K562 (cell line): ENCODE measurements around the gene TMEM158. TPM values are rescaled to one million over a fixed set of nuclear protein-coding genes. Genes with fewer than 3 reads are reported as not detected.

Source experiments
- ATAC-seq: fragments of 200-7000 bp; cut with Tn5 transposase; 3 replicates; pipeline ENCODE4 v1.9.1; 2020; ENCODE audit warnings: moderate library complexity
- BruUV-seq: library from RNA; stranded (reverse); fragments of 400-500 nt; replicated peaks from 2 replicates; lab custom pipeline; 2021; lab: Mats Ljungman, UMichigan
- CTCF ChIA-PET: fragments of 300-600 bp; formaldehyde crosslinking; extraction: SDS; loops from one replicate; lab custom pipeline; 2021; ENCODE audit warnings: low intra/inter-chr PET ratio; lab: Yijun Ruan, JAX
- POLR2A ChIA-PET: fragments of 300-600, 350-650 bp; sonication (Branson Sonifier 250); formaldehyde crosslinking; extraction: SDS; loops from one replicate; lab custom pipeline; 2021; ENCODE audit warnings: antibody characterized with exemption, inconsistent platforms; lab: Yijun Ruan, JAX
- DNase-seq, 4 experiments: peaks; one replicate each; pipeline versions ENCODE4 v3.0.0 to v3.0.0-alpha.2; 2011 to 2018; ENCODE audit warnings: low spot score in 3 of 4, mixed read lengths in 3 of 4; ENCODE audit errors: extremely low read depth in 1 of 4
- FAIRE-seq: peaks from 2 replicates; lab custom pipeline; 2011; peaks lifted over from hg19 to GRCh38; lab: Jason Lieb, UNC
- H2AFZ ChIP-seq: 2 replicates; pipeline ENCODE4 v1.6.0; 2011; ENCODE audit warnings: low read depth, low read length, control low read depth, inconsistent platforms
- H3K27ac ChIP-seq: fragments of 200-600 bp; 3 replicates; pipeline ENCODE4 v1.8.0; 2011; ENCODE audit warnings: low read depth, mild to moderate bottlenecking, control low read depth, inconsistent platforms, low read length, moderate library complexity, mixed read lengths; ENCODE audit errors: extremely low read depth
- H3K27me3 ChIP-seq, 2 experiments: fragments of 300-600 bp in 1 of 2; 2 replicates in 1 of 2; 3 replicates in 1 of 2; pipeline versions ENCODE4 v1.6.0 to v1.8.0; 2011; ENCODE audit warnings: inconsistent platforms in 2 of 2, low read length in 2 of 2, mild to moderate bottlenecking in 1 of 2, mixed read lengths in 1 of 2, moderate library complexity in 1 of 2; ENCODE audit not compliant: control insufficient read depth in 2 of 2, insufficient read depth in 2 of 2
- H3K36me3 ChIP-seq: fragments of 300-600 bp; 3 replicates; pipeline ENCODE4 v1.8.0; 2011; ENCODE audit warnings: mild to moderate bottlenecking, low read length, inconsistent platforms; ENCODE audit not compliant: control insufficient read depth, insufficient read depth
- H3K4me1 ChIP-seq, 2 experiments: fragments of 200-600 bp in 1 of 2; replicated peaks in 1 of 2; 2 replicates in 1 of 2; 3 replicates in 1 of 2; pipeline versions ENCODE4 v1.5.1 to v1.8.0; 2011; ENCODE audit warnings: inconsistent platforms in 2 of 2, low read length in 2 of 2, mild to moderate bottlenecking in 1 of 2, mixed read lengths in 1 of 2, moderate library complexity in 1 of 2; ENCODE audit not compliant: control insufficient read depth in 2 of 2, insufficient read depth in 2 of 2
- H3K4me2 ChIP-seq: 2 replicates; pipeline ENCODE4 v1.6.1; 2011; ENCODE audit warnings: low read length, control low read depth, inconsistent platforms, mixed read lengths; ENCODE audit not compliant: insufficient read depth
- H3K4me3 ChIP-seq: fragments of 200-600 bp; sonication (generic), shearing (Covaris generic); 2 replicates; pipeline ENCODE4 v1.5.1; 2016; ENCODE audit warnings: control low read depth, inconsistent platforms
- H3K79me2 ChIP-seq: fragments of 200-600 bp; 3 replicates; pipeline ENCODE4 v1.8.0; 2011; ENCODE audit warnings: low read length, inconsistent platforms; ENCODE audit not compliant: control insufficient read depth, insufficient read depth
- H3K9ac ChIP-seq, 2 experiments: 2 replicates each; pipeline versions ENCODE4 v1.6.0 to v1.6.1; 2011; ENCODE audit warnings: low read depth in 2 of 2, low read length in 2 of 2, control low read depth in 1 of 2, inconsistent platforms in 1 of 2, mild to moderate bottlenecking in 1 of 2, mixed read lengths in 1 of 2; ENCODE audit not compliant: insufficient read depth in 1 of 2
- H3K9me1 ChIP-seq: one replicate; pipeline ENCODE4 v1.6.0; 2011; ENCODE audit warnings: inconsistent platforms, mild to moderate bottlenecking, low read length, moderate library complexity; ENCODE audit not compliant: control insufficient read depth, insufficient read depth
- H3K9me3 ChIP-seq: replicated peaks from 2 replicates; pipeline ENCODE4 v1.5.1; 2011; ENCODE audit warnings: low read depth, low read length, inconsistent platforms; ENCODE audit not compliant: control insufficient read depth, insufficient read depth
- H4K20me1 ChIP-seq: replicated peaks from 2 replicates; pipeline ENCODE4 v1.6.1; 2011; ENCODE audit warnings: low read length, inconsistent platforms, mixed read lengths; ENCODE audit not compliant: control insufficient read depth, insufficient read depth
- BRF1 ChIP-seq: IDR thresholded peaks from 3 replicates; pipeline ENCODE4 v1.6.1; 2011; ENCODE audit warnings: borderline replicate concordance, mild to moderate bottlenecking; ENCODE audit not compliant: insufficient read length; ENCODE audit errors: extremely low read depth
- CREBBP ChIP-seq: IDR thresholded peaks from one replicate; pipeline ENCODE4 v1.6.1; 2012; ENCODE audit warnings: low read depth, mild to moderate bottlenecking, control low read depth, inconsistent platforms, low read length
- HDGF ChIP-seq: fragments of 450-650 bp; IDR thresholded peaks from 2 replicates; pipeline ENCODE4 v1.6.1; 2016
- MEIS2 ChIP-seq: fragments of 450-650 bp; IDR thresholded peaks from 2 replicates; pipeline ENCODE4 v1.6.1; 2014; ENCODE audit warnings: mild to moderate bottlenecking; ENCODE audit not compliant: partially characterized antibody
- NR1H2 ChIP-seq: sonication (generic); formaldehyde crosslinking; IDR thresholded peaks from 2 replicates; pipeline ENCODE4 v1.4.0; 2020; ENCODE audit warnings: mild to moderate bottlenecking, missing genetic modification reagents
- RBM34 ChIP-seq: fragments of 200-400 bp; formaldehyde crosslinking; IDR thresholded peaks from 2 replicates; pipeline ENCODE4 v1.6.1; 2018; ENCODE audit warnings: low read length, borderline replicate concordance; ENCODE audit not compliant: insufficient read depth
- WGBS: fragments of 100-300 bp; shearing (Covaris generic); methylation state at CpG from one replicate; pipeline ENCODE4 v1.1.6; 2016; ENCODE audit warnings: low coverage, mixed read lengths; ENCODE audit not compliant: insufficient coverage; ENCODE audit errors: missing lambda C conversion rate; 5-methylcytosine and 5-hydroxymethylcytosine counted together
- in situ Hi-C: fragments of 300-500 bp; cut with MboI; formaldehyde crosslinking; loops from 4 replicates; pipeline ENCODE4 v1.15.0; 2018; ENCODE audit warnings: inconsistent platforms, mixed read lengths
- intact Hi-C: fragments of 100-400 bp; cut with micrococcal nuclease; formaldehyde crosslinking; loops from 2 replicates; pipeline ENCODE4 v1.14.2; 2022
- polyA plus RNA-seq, 8 experiments: library from polyadenylated mRNA; depleted of rRNA in 4 of 8; stranded (reverse) in 5 of 8; unstranded in 3 of 8; fragments of >200 nt; fragmentation: Nextera tagmentation in 2 of 8; fragmentation: Illumina TruSeq in 1 of 8; extraction: Ambion mirVana in 2 of 8; extraction: Trizol in 1 of 8; gene quantifications; 2 replicates each; pipeline versions ENCODE4 v1.2.1 to v1.2.3, GENCODE V29; 2011 to 2014; ENCODE audit warnings: inconsistent platforms in 1 of 8, missing spikeins in 1 of 8
- total RNA-seq, 7 experiments: library from RNA; depleted of rRNA in 6 of 7; stranded (reverse); fragments of >200 nt in 6 of 7; fragmentation: Illumina TruSeq in 2 of 7; extraction: Trizol in 2 of 7; gene quantifications; 2 replicates each; pipeline versions ENCODE4 v1.2.1 to v1.2.3, GENCODE V29; 2011 to 2021; ENCODE audit warnings: low replicate concordance in 1 of 7

Gene TMEM158
- total and polyA plus RNA-seq, 9 of the 15 experiments (the other 6 are each of a cell fraction or from before 2014, with no cell fraction given): 2.2 to 46.5 (median 8.4) TPM

GRCh38 chr3:45269952-45270351 is 43.9 kb upstream of the TMEM158 start (continued):
- TF ChIP-seq RBM34: no peak

- H3K4me3 ChIP-seq: no peak overlapping the region
- no TSS peak for BruUV-seq
- no peak overlapping the region for H3K4me2 ChIP-seq
- H3K9ac ChIP-seq: no peak overlapping the region
- no peaks in the 10 kb centered on the region for H3K79me2 ChIP-seq
- TF ChIP-seq HDGF: no peak
- TF ChIP-seq CREBBP: no peak
- peak; percentile 11 for TF ChIP-seq MEIS2
- TF ChIP-seq BRF1: no peak
- TF ChIP-seq NR1H2 (CRISPR knock-in tag): no peak
- ChIA-PET POLR2A (interaction anchor here (1.1 to 3.4 kb wide), 2 partner anchors 10 to 283 kb away, joined by 3 to 14 read pairs; no protein-coding TSS in a partner anchor), CTCF (no interaction called here)
- DNase-seq: no peak
- in situ Hi-C loops: no loop called here
- H3K27me3 ChIP-seq: no peaks in the 10 kb centered on the region
- H3K36me3 ChIP-seq: no peaks in the 10 kb centered on the region
- peaks cover 4 to 24% of the 10 kb centered on the region in 2 experiments; a peak in 4 of 5 replicates for H3K4me1 ChIP-seq
- H4K20me1 ChIP-seq: no peaks in the 10 kb centered on the region
- no peaks in the 10 kb centered on the region for H3K9me3 ChIP-seq
- WGBS: 40% methylated on average over 2 of the region's 2 CpGs
- FAIRE-seq: no peak
- ATAC-seq: no peak
- intact Hi-C loops: no loop called here
- peak overlapping the region; percentile 14; the same call in 1 of the 2 replicates for H2AFZ ChIP-seq
- no peaks in the 10 kb centered on the region for H3K9me1 ChIP-seq
- no peak overlapping the region for H3K27ac ChIP-seq
Measured at GRCh38 chr3:45267097-45267496, 41.0 kb upstream of the TMEM158 start.
